Measurements from ENCODE around the gene PITPNM1.

DNA sequence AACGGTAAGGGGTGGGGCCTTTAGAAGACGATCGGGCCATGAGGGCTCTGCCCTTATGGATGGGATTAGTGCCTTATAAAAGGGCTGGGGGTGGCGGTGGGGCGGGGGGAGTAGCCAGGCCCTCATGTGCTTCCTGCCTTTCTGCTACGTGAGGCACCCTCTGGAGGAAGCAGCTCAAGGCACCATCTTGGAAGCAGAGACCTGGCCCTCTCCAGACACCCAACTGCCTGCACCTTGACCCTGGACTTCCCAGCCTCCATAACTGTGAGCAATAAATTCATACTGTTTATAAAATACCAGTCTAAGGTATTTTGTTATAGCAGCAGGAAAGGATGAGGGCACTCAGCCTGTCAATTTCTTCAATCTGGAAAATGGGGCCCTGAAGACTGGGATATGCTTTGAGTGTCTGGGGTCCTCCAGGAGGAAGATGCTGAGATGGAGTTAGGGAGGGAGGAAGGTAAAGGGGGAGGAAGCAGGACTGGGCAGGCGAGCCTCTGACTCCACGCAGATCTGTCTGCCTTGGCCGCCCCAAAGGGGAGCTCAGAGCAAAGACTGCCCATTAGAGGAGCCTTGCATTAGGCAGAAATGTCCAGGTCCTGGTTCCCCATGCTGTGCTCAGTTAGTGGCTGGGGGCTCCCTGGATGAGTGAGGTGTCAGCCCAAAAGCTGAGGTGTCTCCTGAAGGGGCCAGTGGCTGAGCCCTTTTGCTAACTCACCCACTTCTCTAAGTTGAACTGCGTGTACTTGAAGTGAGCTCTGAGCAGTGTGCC, 12.8 kb upstream of the PITPNM1 start:
- TF ChIP-seq, protein P1, sequence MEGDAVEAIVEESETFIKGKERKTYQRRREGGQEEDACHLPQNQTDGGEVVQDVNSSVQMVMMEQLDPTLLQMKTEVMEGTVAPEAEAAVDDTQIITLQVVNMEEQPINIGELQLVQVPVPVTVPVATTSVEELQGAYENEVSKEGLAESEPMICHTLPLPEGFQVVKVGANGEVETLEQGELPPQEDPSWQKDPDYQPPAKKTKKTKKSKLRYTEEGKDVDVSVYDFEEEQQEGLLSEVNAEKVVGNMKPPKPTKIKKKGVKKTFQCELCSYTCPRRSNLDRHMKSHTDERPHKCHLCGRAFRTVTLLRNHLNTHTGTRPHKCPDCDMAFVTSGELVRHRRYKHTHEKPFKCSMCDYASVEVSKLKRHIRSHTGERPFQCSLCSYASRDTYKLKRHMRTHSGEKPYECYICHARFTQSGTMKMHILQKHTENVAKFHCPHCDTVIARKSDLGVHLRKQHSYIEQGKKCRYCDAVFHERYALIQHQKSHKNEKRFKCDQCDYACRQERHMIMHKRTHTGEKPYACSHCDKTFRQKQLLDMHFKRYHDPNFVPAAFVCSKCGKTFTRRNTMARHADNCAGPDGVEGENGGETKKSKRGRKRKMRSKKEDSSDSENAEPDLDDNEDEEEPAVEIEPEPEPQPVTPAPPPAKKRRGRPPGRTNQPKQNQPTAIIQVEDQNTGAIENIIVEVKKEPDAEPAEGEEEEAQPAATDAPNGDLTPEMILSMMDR (IDR thresholded peaks at IDR 0.05) = no peak
- TF ChIP-seq POLR2A (IDR thresholded peaks at IDR 0.05) = no peak

Data from adrenal gland (tissue), 5 donors.